ENCODE data around the gene CMIP.

The CMIP gene

GRCh38 chr16:81464279-81464678 lies 19.7 kb downstream of the CMIP start:
- Histone ChIP-seq H3K4me3 (ENCODE audit: low read depth, low read length) (no peak overlapping the region), H3K79me2 (peaks cover 40% of the 10 kb centered on the region), H3K27ac (no peak overlapping the region), H3K27me3 (ENCODE audit: control insufficient read depth, insufficient read depth, low read length) (no peaks in the 10 kb centered on the region), H3K4me2 (ENCODE audit: low read length) (no peak overlapping the region), H3K4me1 (no peaks in the 10 kb centered on the region), H3K9me3 (ENCODE audit: control insufficient read depth, low read length) (no peaks in the 10 kb centered on the region), H2AFZ (no peak overlapping the region), H3K9ac (no peak overlapping the region), H3K36me3 (ENCODE audit: control insufficient read depth, insufficient read depth, low read length) (no peaks in the 10 kb centered on the region)
- no peak for TF ChIP-seq CTCF (IDR thresholded peaks at IDR 0.05)

DNA sequence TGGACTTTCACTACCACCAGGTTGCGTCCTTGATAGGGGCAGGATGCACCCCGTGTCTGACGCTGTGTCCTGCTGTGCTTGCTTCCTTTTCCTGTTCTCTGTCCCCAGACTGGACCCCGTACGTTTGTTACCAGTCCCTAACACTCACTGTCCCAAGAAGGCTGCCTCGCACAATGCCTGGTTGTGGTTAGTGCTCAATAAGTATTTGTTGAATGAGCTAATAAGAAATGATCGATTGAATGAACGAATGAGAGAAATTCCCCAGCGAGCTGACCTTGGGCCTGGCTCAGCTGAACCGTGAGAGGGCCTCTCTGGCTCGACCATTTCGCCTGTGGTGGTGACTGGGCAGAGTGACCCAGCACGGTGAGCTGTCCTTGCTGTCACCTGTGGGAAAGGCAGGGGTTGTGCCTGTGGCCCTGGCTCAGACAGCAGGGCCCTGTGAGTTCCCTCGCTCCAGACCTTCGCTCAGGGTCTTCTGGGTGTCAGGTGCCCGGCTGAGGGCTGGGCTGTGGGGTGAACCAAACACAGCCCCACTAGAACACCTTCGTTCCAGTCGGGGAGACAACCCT lies 20.9 kb downstream of the CMIP start:
- Histone ChIP-seq H3K4me1 (no peaks in the 10 kb centered on the region), H3K9me3 (ENCODE audit: control insufficient read depth, low read length) (no peaks in the 10 kb centered on the region), H3K27ac (no peak overlapping the region), H3K36me3 (ENCODE audit: control insufficient read depth, insufficient read depth, low read length) (no peaks in the 10 kb centered on the region), H2AFZ (no peak overlapping the region), H3K9ac (no peak overlapping the region), H3K4me3 (ENCODE audit: low read depth, low read length) (no peak overlapping the region), H3K4me2 (ENCODE audit: low read length) (no peak overlapping the region), H3K79me2 (peaks cover 40% of the 10 kb centered on the region), H3K27me3 (ENCODE audit: control insufficient read depth, insufficient read depth, low read length) (no peaks in the 10 kb centered on the region)
- no peak for TF ChIP-seq CTCF (IDR thresholded peaks at IDR 0.05)

- no peak overlapping the region for H3K4me2 ChIP-seq (ENCODE audit: low read length)
- H3K27ac ChIP-seq, result no peak overlapping the region
- H3K9ac ChIP-seq, result no peak overlapping the region
- no peak for TF ChIP-seq CTCF (IDR thresholded peaks at IDR 0.05)
- no peaks in the 10 kb centered on the region for H3K27me3 ChIP-seq (ENCODE audit: control insufficient read depth, insufficient read depth, low read length)
- H2AFZ ChIP-seq, result no peak overlapping the region
- H3K4me1 ChIP-seq, result no peaks in the 10 kb centered on the region
- no peak overlapping the region for H3K4me3 ChIP-seq (ENCODE audit: low read depth, low read length)
- no peaks in the 10 kb centered on the region for H3K9me3 ChIP-seq (ENCODE audit: control insufficient read depth, low read length)
- no peaks in the 10 kb centered on the region for H3K36me3 ChIP-seq (ENCODE audit: control insufficient read depth, insufficient read depth, low read length)
- peaks cover 43% of the 10 kb centered on the region for H3K79me2 ChIP-seq
Observed at GRCh38 chr16:81466356-81466980, 21.9 kb downstream of the CMIP start.

DNA sequence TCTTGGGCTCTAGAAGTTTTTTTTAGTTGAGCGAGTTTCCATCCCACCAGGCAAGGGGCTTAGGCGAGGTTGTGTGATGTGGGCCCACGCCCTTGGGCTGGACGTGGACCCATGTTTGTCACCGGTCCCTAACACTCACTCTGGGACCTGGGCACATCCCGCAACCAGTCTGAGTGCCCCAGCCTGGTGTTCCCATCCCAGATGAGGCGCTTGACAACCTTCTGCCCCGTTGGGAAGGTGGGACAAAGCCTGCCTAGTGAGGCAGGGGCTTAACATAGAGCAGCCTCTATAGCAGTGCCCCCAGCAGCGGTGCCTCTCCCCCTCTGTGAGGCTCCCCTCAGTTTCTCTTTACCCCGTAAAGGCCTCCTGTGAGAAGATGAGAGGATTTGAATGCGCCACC lies 22.5 kb downstream of the CMIP start:
- H3K4me2 ChIP-seq (ENCODE audit: low read length), result no peak overlapping the region
- no peak overlapping the region for H3K9ac ChIP-seq
- no peaks in the 10 kb centered on the region for H3K4me1 ChIP-seq
- TF ChIP-seq CTCF (IDR thresholded peaks at IDR 0.05), result no peak
- H3K27ac ChIP-seq, result no peak overlapping the region
- H3K4me3 ChIP-seq (ENCODE audit: low read depth, low read length), result no peak overlapping the region
- H3K36me3 ChIP-seq (ENCODE audit: control insufficient read depth, insufficient read depth, low read length), result no peaks in the 10 kb centered on the region
- no peak overlapping the region for H2AFZ ChIP-seq
- H3K79me2 ChIP-seq, result peaks cover 46% of the 10 kb centered on the region
- H3K9me3 ChIP-seq (ENCODE audit: control insufficient read depth, low read length), result no peaks in the 10 kb centered on the region
- H3K27me3 ChIP-seq (ENCODE audit: control insufficient read depth, insufficient read depth, low read length), result no peaks in the 10 kb centered on the region

DNA sequence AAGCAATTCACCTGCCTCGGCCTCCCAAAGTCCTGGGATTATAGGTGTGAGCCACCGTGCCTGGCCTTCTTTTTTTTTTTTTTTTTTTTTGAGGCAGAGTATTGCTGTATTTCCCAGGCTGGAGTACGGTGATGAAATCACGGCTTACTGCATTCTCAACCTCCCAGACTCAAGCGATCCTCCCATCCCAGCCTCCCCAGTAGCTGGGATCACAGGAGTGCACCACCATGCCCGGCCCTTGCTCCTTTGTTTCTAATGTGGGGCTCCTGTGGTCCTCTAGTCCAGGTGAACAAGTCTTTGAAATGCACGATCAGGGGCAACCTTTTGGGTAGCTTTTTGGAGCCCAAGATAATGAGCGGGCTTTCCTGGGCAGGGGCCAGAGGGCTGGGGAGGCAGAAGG lies 23.2 kb downstream of the CMIP start:
- Histone ChIP-seq H2AFZ (no peak overlapping the region), H3K4me2 (ENCODE audit: low read length) (no peak overlapping the region), H3K4me1 (no peaks in the 10 kb centered on the region), H3K4me3 (ENCODE audit: low read depth, low read length) (no peak overlapping the region), H3K9ac (no peak overlapping the region), H3K27me3 (ENCODE audit: control insufficient read depth, insufficient read depth, low read length) (no peaks in the 10 kb centered on the region), H3K9me3 (ENCODE audit: control insufficient read depth, low read length) (no peaks in the 10 kb centered on the region), H3K79me2 (peaks cover 46% of the 10 kb centered on the region), H3K36me3 (ENCODE audit: control insufficient read depth, insufficient read depth, low read length) (no peaks in the 10 kb centered on the region), H3K27ac (no peak overlapping the region)
- no peak for TF ChIP-seq CTCF (IDR thresholded peaks at IDR 0.05)

Data from parathyroid adenoma (tissue), 2 donors.